Rectal smooth muscle tissue (tissue), 1 donor: Measurements from ENCODE around the gene ADAMTS3.
A peak's percentile ranks its signal among the peaks of the same experiment; 100 is the strongest.

Experiments used
- H3K27ac ChIP-seq: one replicate; pipeline ENCODE4 v1.7.0; 2013; ENCODE audit warnings: low read depth, low read length, inconsistent platforms
- H3K27me3 ChIP-seq: one replicate; pipeline ENCODE4 v1.7.0; 2013; ENCODE audit warnings: low read length; ENCODE audit not compliant: control insufficient read depth, insufficient read depth
- H3K36me3 ChIP-seq: one replicate; pipeline ENCODE4 v1.7.0; 2013; ENCODE audit warnings: low read length; ENCODE audit not compliant: control insufficient read depth, insufficient read depth
- H3K4me1 ChIP-seq: one replicate; pipeline ENCODE4 v1.7.0; 2013; ENCODE audit warnings: low read length; ENCODE audit not compliant: control insufficient read depth, insufficient read depth
- H3K4me3 ChIP-seq: one replicate; pipeline ENCODE4 v1.7.0; 2013; ENCODE audit warnings: low read length
- H3K9ac ChIP-seq: one replicate; pipeline ENCODE4 v1.7.0; 2013; ENCODE audit warnings: low read length

ADAMTS3 gene

DNA sequence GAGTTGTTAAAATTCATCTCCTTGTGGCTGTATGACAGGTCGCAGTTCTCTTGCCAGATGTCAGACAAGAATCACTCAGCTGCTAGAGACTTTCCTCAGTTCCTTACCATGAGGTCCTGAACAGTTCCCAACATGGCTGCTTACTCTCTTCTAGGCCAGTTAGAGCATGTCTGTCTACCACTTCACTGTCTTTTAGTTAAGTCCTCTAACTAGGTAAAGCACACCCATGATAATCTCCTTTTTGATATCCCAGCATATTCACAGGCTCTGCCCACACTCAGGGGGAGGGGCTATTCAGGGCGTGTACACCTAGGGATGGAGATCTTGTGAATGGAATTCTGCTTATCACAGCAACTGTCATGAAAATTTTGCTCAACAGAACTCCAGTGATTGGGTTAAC, 190.1 kb downstream of the ADAMTS3 start:
- H3K27me3 ChIP-seq = no peaks in the 10 kb centered on the region
- peaks cover 4% of the 10 kb centered on the region for H3K4me1 ChIP-seq
- H3K9ac ChIP-seq = no peak overlapping the region
- no peak overlapping the region for H3K4me3 ChIP-seq
- no peaks in the 10 kb centered on the region for H3K36me3 ChIP-seq
- no peak overlapping the region for H3K27ac ChIP-seq

DNA sequence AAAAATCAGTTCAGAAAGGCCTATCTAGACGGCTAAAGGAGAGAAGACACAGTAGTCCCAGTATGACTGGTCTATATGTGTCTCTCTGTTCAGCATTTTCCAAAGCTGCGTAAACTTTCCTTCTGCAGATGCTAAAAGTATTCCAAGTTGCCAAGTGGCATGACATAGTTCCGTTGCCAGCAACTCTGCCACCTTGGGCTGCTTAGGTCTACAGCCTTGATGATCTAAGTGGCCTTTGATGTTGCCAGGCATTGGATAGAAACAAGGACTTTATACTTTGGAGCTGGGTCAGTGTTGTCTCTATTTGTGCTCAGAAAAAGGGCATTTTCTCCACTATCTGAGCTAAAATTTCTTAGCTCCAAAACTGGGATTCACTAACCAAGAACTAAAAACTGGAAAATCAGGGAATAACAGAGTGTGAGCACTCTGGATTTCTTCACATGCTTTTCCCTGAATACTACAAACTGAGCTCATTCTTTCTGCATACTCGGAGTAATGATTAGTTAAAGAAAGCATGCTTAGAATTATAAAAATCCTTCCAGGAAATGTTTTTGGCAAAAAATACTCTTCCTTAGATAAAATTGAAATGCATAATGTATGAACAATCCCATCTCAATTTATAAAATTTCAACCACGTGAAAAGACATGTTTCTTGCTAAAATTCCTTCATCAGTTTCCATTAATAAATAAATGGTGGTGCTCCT, 191.4 kb downstream of the ADAMTS3 start:
- H3K27me3 ChIP-seq = no peaks in the 10 kb centered on the region
- H3K9ac ChIP-seq = no peak overlapping the region
- H3K4me1 ChIP-seq = peaks cover 4% of the 10 kb centered on the region
- no peak overlapping the region for H3K27ac ChIP-seq
- H3K36me3 ChIP-seq = no peaks in the 10 kb centered on the region
- no peak overlapping the region for H3K4me3 ChIP-seq

DNA sequence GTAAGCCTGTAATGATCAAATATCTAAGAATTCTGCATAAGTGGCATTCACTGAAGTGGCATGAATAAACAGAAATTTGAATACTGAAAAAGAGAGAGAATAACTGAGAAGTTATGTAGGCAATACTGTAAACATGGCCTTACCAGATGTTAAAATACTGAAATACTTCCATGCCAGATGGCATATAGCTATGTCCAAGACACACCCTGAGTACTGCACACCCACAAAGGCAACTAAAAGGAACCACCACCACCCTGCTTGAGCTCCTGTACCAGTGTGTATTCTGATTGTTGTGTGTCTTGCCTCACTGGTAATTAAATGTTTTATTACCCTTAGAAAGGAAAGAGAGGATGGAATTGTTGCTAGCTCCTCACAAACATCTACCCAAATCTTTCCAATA, 192.1 kb downstream of the ADAMTS3 start:
- Histone ChIP-seq H3K27ac (no peak overlapping the region), H3K9ac (no peak overlapping the region), H3K27me3 (no peaks in the 10 kb centered on the region), H3K36me3 (no peaks in the 10 kb centered on the region), H3K4me3 (no peak overlapping the region), H3K4me1 (peaks cover 4% of the 10 kb centered on the region)

DNA sequence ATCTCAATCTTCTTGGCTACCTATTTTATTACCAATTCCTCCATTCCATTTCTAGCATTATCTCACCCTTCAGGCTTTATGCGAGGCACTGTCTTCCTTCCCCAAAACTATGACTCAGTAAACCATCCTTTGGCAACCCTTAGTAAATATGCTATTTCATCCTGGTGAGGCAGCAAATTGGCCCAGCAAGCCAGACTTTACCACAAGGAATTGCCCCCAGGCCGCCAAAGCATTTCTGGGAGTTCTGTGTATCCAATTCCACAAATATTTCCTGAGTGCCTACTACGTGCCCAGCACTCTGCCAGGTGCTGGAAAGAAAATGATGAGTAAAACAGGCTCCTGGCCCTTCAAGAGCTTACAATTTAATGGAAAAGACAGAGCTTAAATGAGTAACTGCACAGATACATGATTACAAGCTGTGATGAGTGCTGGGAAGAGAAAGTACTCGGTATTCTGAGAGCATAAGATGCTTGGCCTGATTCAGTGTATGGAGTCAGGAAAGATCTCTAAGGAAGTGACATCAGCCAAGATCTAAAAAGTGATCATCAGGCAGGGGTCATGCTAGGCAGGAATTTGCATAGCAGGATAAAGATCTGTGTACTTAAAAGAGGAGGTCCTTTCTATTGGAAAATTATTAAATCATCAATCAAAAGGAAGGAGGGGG, 193.8 kb downstream of the ADAMTS3 start:
- H3K27ac ChIP-seq = peak overlapping the region; percentile 54
- no peak overlapping the region for H3K4me3 ChIP-seq
- no peak overlapping the region for H3K9ac ChIP-seq
- H3K36me3 ChIP-seq = no peaks in the 10 kb centered on the region
- peaks cover 4% of the 10 kb centered on the region for H3K4me1 ChIP-seq
- H3K27me3 ChIP-seq = no peaks in the 10 kb centered on the region

DNA sequence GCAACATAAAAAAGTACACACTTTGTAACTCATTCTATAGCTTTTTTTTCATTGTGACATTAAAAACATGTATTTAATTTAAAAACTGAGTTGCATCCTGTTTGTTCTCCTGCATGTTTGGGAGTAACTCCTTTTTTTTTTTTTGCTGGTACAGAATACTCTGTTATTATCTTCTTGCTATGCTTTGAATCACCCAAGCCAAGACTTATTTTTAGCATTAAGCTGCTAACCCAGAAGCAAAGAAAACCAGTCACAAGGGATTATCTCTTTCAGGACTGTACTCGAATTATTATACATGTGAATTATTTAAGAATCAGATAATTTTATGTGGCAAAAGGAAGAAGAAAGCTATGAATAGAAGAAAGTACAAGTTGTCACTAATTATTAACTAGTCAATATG, 194.9 kb downstream of the ADAMTS3 start:
- Histone ChIP-seq H3K4me1 (peaks cover 4% of the 10 kb centered on the region), H3K4me3 (no peak overlapping the region), H3K9ac (no peak overlapping the region), H3K27ac (no peak overlapping the region), H3K36me3 (no peaks in the 10 kb centered on the region), H3K27me3 (no peaks in the 10 kb centered on the region)

DNA sequence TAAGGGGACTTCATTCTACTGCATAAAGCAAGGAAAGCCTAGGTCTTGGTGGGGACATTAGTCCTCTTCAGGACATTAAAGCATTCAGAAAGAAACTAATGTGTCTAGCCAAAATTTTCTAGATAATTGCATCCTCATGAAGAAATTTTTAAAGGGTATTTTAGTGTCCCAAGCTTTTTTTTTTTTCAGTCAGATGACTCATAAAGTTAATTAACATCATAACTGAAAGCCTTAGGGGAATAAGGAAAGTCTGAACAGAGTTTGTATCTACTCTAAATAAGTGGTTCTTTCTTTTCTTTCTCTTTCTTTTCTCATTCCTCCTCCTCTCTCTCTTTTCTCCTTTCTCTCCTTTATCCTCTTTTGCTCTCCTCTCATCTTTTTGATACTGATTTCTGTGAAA, 202.4 kb downstream of the ADAMTS3 start:
- Histone ChIP-seq H3K36me3 (no peaks in the 10 kb centered on the region), H3K4me1 (no peaks in the 10 kb centered on the region), H3K9ac (no peak overlapping the region), H3K27me3 (no peaks in the 10 kb centered on the region), H3K27ac (no peak overlapping the region), H3K4me3 (no peak overlapping the region)

DNA sequence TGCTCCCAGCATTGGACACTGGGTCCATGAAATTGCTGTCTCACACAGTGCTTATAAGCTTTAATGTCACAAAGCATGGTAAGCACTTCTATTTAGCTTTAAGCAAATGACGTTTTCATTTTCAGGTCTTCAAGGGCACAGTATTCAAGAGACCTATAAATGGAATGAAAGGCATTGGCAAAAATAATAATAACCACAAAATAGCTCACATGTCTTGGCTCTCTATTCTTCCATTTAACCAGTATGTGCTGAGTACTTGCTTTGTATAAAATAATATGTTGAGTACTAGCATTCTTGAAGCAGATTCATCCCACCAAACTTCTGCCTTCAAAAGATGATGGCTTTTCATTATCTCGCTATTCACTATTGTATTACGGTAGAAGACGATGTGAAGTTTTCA, 203.0 kb downstream of the ADAMTS3 start:
- Histone ChIP-seq H3K27me3 (no peaks in the 10 kb centered on the region), H3K4me3 (no peak overlapping the region), H3K9ac (no peak overlapping the region), H3K27ac (no peak overlapping the region), H3K36me3 (no peaks in the 10 kb centered on the region), H3K4me1 (no peaks in the 10 kb centered on the region)

DNA sequence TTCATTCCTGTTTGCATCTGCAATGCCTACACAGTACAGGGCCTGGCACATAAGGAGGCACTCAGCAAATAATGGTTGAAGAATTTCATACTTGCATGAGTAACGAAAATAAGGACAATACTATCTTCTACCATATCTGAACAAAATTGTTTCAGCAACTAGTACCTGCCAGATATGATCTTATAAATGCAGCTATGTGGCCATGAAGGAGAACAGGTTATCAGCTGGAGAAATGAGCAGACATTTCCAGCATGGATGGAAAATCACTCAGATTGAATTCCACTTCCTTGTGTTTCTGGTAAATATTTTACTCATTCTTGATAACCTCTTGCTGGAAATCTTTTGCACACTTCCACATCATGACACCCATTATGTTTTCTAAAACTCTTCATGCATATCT, 204.0 kb downstream of the ADAMTS3 start:
- no peak overlapping the region for H3K4me3 ChIP-seq
- H3K4me1 ChIP-seq = no peaks in the 10 kb centered on the region
- H3K9ac ChIP-seq = no peak overlapping the region
- no peak overlapping the region for H3K27ac ChIP-seq
- H3K36me3 ChIP-seq = no peaks in the 10 kb centered on the region
- no peaks in the 10 kb centered on the region for H3K27me3 ChIP-seq

DNA sequence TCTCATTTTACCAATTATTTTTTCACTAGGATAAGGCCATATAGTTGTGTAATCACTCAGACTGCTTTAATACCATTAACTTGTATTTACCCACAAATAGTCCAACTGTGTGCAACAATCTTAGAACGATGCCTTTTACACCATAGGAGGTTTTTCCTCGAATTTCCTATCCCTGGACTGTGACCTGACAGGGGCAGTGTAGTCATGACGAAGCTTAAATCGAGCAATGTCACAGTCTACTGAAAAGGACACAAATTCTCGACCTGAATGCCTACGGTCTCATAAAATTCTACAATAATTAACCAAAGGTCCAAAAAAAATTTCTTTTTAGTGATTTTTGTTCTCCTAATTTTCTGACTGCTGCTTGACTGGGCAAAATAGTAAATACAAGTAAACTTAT, 208.9 kb downstream of the ADAMTS3 start:
- no peak overlapping the region for H3K4me3 ChIP-seq

DNA sequence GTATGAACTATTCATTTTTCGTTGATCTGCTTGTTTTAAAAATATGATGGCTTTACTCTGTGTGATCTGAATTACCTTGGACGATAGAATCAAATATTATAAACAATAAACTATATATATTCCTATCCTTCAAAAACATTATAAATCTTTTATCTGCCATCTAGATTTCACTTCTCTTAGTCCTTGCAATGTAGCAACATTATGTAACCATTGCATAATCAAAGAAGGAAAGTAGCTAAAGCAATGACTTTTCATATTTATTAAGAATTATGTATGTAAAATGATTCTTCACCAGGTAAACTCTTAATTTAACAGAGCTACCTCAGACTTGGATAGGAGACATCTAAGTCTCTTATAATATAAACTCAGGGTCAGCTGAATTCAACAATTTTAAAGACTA, 210.5 kb downstream of the ADAMTS3 start:
- Histone ChIP-seq H3K27ac (no peak overlapping the region), H3K4me3 (no peak overlapping the region), H3K36me3 (no peaks in the 10 kb centered on the region), H3K9ac (no peak overlapping the region), H3K4me1 (peaks cover 5% of the 10 kb centered on the region), H3K27me3 (no peaks in the 10 kb centered on the region)

More for the DNA sequence above, 208.9 kb downstream of the ADAMTS3 start:
- H3K4me1 ChIP-seq = peaks cover 5% of the 10 kb centered on the region
- H3K36me3 ChIP-seq = no peaks in the 10 kb centered on the region
- H3K27me3 ChIP-seq = no peaks in the 10 kb centered on the region
- no peak overlapping the region for H3K27ac ChIP-seq
- no peak overlapping the region for H3K9ac ChIP-seq

DNA sequence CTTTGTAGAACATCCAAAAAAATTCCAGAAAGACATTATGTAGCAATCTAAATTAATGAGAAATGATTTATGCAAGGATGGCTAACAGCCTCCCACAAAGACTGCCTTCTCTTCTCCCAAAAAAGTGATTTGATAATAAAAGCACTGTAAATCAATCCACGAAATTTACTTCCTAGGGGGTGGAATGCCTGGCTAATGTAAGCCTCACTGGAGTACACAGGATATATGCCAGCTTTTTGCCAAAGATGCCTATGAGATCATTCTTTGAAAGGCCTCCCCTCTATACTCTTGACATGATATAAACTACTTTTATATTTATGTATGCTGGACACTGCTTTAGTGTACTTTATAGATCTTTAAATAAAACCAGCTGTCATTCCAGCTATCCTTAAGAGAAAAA, 211.1 kb downstream of the ADAMTS3 start:
- H3K27me3 ChIP-seq = no peaks in the 10 kb centered on the region
- H3K4me3 ChIP-seq = no peak overlapping the region
- H3K27ac ChIP-seq = no peak overlapping the region
- no peak overlapping the region for H3K9ac ChIP-seq
- H3K36me3 ChIP-seq = no peaks in the 10 kb centered on the region
- peaks cover 5% of the 10 kb centered on the region for H3K4me1 ChIP-seq

DNA sequence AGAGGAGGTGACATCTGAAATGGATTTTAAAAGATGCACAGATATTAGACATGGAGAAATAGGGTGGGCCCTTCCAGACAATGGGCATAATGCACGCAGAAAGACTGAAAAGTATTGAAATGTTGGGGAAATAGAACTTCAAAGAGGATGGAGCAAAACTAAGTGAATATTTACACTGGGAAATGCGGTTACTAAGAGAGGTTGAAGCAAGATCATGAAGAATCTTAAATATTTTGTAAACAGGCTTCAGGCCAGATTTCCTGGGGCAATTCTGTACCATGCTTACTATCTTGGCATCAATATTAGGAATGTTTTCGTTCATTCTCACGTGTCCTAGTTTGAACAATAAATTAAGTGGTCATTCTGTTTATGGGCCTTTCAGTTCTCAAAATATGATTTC, 216.3 kb downstream of the ADAMTS3 start:
- no peak overlapping the region for H3K4me3 ChIP-seq
- H3K36me3 ChIP-seq = no peaks in the 10 kb centered on the region
- H3K27ac ChIP-seq = no peak overlapping the region
- no peak overlapping the region for H3K9ac ChIP-seq
- no peaks in the 10 kb centered on the region for H3K27me3 ChIP-seq
- H3K4me1 ChIP-seq = no peaks in the 10 kb centered on the region

DNA sequence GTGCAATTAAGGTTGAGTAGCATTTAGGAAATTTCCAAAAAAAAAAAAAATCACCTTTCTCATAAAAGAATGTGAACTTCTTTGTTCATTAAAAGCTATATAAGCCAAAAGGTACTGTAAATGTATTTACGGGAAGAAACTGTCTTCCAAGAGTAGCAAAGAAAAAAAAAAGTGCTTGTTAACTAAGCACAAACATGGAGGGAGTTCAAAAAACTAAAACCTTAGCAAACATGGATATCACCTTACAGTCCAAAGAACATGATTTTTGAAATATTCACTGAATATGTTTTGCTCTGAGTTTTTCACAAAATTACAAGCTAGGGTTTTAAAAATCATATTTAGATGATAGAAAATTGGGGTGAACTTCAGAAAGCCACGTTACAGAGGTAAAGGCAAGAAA, 217.5 kb downstream of the ADAMTS3 start:
- Histone ChIP-seq H3K27me3 (no peaks in the 10 kb centered on the region), H3K27ac (no peak overlapping the region), H3K36me3 (no peaks in the 10 kb centered on the region), H3K4me1 (no peaks in the 10 kb centered on the region), H3K4me3 (no peak overlapping the region), H3K9ac (no peak overlapping the region)
